Measurements from ENCODE around the gene BTAF1. TPM values are rescaled to one million over a fixed set of nuclear protein-coding genes. Genes with fewer than 3 reads are reported as not detected.

Gene BTAF1
- total RNA-seq, 1 experiment from 2014 or later, result 45.2 TPM

DNA sequence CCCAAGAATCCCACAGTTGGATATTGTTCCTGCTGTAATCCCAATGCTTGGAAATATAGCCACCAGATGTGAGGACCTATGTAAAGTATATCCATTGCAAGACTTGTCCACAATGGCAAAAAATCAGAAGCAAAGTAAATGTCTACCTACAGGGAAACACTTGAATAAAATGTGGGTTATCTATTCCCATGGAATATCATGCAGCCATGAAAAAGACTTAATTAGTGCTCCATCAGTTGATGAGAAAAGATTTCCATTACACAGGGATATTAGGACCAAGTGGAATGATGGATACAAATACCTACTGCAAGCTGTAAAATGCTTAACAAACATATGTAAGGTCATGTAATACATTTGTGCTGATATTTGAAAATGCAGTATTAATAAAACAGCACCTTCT lies 131.2 kb downstream of the BTAF1 start:
- Histone ChIP-seq H3K79me2 (ENCODE audit: insufficient read depth, low read length) (no peaks in the 10 kb centered on the region), H3K9ac (ENCODE audit: extremely low read depth, insufficient read length, low read length) (no peak overlapping the region), H3K23me2 (ENCODE audit: insufficient read length, low read depth, low read length, poor library complexity, severe bottlenecking) (no peaks in the 10 kb centered on the region), H3K4ac (ENCODE audit: low read depth, low read length) (no peak overlapping the region), H2BK15ac (ENCODE audit: low read depth, low read length) (no peak overlapping the region), H3K4me1 (ENCODE audit: insufficient read depth, low read length) (no peaks in the 10 kb centered on the region), H4K91ac (ENCODE audit: insufficient read length, low read depth, low read length) (no peak overlapping the region), H3K18ac (ENCODE audit: insufficient read length, low read depth, low read length) (no peak overlapping the region), H3K56ac (ENCODE audit: insufficient read length, low read depth, low read length) (no peak overlapping the region), H2BK20ac (ENCODE audit: low read depth, low read length, poor library complexity, severe bottlenecking) (no peak overlapping the region), H3K14ac (ENCODE audit: insufficient read depth, low read length) (no peak overlapping the region), H3K23ac (ENCODE audit: insufficient read length, low read depth, low read length) (no peak overlapping the region), H3K9me3 (ENCODE audit: control insufficient read depth, low read depth, low read length) (no peaks in the 10 kb centered on the region), H2BK120ac (ENCODE audit: low read depth, low read length, poor library complexity, severe bottlenecking) (no peak overlapping the region), H3K4me2 (ENCODE audit: insufficient read depth, insufficient read length, low read length) (no peak overlapping the region), H3K79me1 (ENCODE audit: insufficient read depth, low read depth, low read length, poor library complexity, severe bottlenecking) (no peaks in the 10 kb centered on the region), H4K8ac (replicated peaks; ENCODE audit: insufficient read length, low read depth, low read length) (no peak overlapping the region), H2BK5ac (ENCODE audit: insufficient read length, low read length) (no peak overlapping the region), H2AK5ac (ENCODE audit: insufficient read length, low read length) (no peak overlapping the region), H4K20me1 (ENCODE audit: control insufficient read depth, insufficient read depth, insufficient read length) (no peaks in the 10 kb centered on the region), H4K5ac (ENCODE audit: insufficient read length, low read depth, low read length) (no peak overlapping the region), H2BK12ac (ENCODE audit: insufficient read length, low read depth, low read length) (no peak overlapping the region), H3T11ph (ENCODE audit: low read length) (no peak overlapping the region), H3K27ac (ENCODE audit: insufficient read length, low read depth, low read length) (no peak overlapping the region), H3K27me3 (ENCODE audit: insufficient read depth, low read length) (no peaks in the 10 kb centered on the region), H2AFZ (ENCODE audit: low read length) (no peak overlapping the region)
- TF ChIP-seq, protein P1, sequence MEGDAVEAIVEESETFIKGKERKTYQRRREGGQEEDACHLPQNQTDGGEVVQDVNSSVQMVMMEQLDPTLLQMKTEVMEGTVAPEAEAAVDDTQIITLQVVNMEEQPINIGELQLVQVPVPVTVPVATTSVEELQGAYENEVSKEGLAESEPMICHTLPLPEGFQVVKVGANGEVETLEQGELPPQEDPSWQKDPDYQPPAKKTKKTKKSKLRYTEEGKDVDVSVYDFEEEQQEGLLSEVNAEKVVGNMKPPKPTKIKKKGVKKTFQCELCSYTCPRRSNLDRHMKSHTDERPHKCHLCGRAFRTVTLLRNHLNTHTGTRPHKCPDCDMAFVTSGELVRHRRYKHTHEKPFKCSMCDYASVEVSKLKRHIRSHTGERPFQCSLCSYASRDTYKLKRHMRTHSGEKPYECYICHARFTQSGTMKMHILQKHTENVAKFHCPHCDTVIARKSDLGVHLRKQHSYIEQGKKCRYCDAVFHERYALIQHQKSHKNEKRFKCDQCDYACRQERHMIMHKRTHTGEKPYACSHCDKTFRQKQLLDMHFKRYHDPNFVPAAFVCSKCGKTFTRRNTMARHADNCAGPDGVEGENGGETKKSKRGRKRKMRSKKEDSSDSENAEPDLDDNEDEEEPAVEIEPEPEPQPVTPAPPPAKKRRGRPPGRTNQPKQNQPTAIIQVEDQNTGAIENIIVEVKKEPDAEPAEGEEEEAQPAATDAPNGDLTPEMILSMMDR (conservative IDR thresholded peaks at IDR 0.05), result no peak
- Mint-ChIP-seq H3K27me3 (ENCODE audit: low read depth) (no peaks in the 10 kb centered on the region), H3K36me3 (ENCODE audit: insufficient read depth in 1 of 3, low read depth in 3 of 3) (no peaks in the 10 kb centered on the region), H3K4me1 (peaks cover 0 to 4% of the 10 kb centered on the region in 2 experiments; a peak in 2 of 4 replicates), H3K27ac (no peak overlapping the region), H3K9me3 (no peaks in the 10 kb centered on the region), H3K4me3 (no peak overlapping the region)
- DNase-seq, result no peak
